H54 (cell line): ENCODE data around the gene SEC14L2.
"Not testable (repeated sequence)": the region's sequence is repeated elsewhere in the genome, so short reads cannot be mapped to it uniquely, and the experiment has no call there.

Experiments used
- DNase-seq: peaks from one replicate; pipeline ENCODE4 v3.0.0; 2011; ENCODE audit warnings: low spot score, mixed read lengths; ENCODE audit not compliant: insufficient read length
- FAIRE-seq: peaks from 3 replicates; lab custom pipeline; 2011; peaks lifted over from hg19 to GRCh38; lab: Jason Lieb, UNC
- POLR2A ChIP-seq: IDR thresholded peaks from 2 replicates; pipeline ENCODE4 v1.6.1; 2011; ENCODE audit warnings: low read depth, mild to moderate bottlenecking, low read length

The SEC14L2 gene

GRCh38 chr22:30434843-30435242 is 38.0 kb downstream of the SEC14L2 start:
- no peak for FAIRE-seq
- TF ChIP-seq POLR2A = no peak

GRCh38 chr22:30435674-30436126 is 38.9 kb downstream of the SEC14L2 start:
- FAIRE-seq (no peak), DNase-seq (no peak)
- TF ChIP-seq POLR2A = no peak

More at GRCh38 chr22:30434843-30435242, 38.0 kb downstream of the SEC14L2 start:
- no peak for DNase-seq

- no peak for DNase-seq
- no peak for FAIRE-seq
- no peak for TF ChIP-seq POLR2A
Measured at GRCh38 chr22:30436196-30436595, 39.4 kb downstream of the SEC14L2 start.

- FAIRE-seq (no peak), DNase-seq (no peak)
- TF ChIP-seq POLR2A = no peak
Measured at GRCh38 chr22:30438559-30438958, 41.7 kb downstream of the SEC14L2 start.

GRCh38 chr22:30439226-30439625 is 42.4 kb downstream of the SEC14L2 start:
- no peak for TF ChIP-seq POLR2A
- FAIRE-seq (no peak), DNase-seq (no peak)

GRCh38 chr22:30439836-30440235 is 43.0 kb downstream of the SEC14L2 start:
- FAIRE-seq (no peak), DNase-seq (no peak)
- no peak for TF ChIP-seq POLR2A

- no peak for FAIRE-seq
- no peak for DNase-seq
- no peak for TF ChIP-seq POLR2A
Measured at GRCh38 chr22:30441088-30441487, 44.3 kb downstream of the SEC14L2 start.

- FAIRE-seq = no peak
- DNase-seq = no peak
- TF ChIP-seq POLR2A = no peak
Measured at GRCh38 chr22:30444632-30445437, 48.0 kb downstream of the SEC14L2 start.

GRCh38 chr22:30445438-30446145 is 48.8 kb downstream of the SEC14L2 start:
- no peak for TF ChIP-seq POLR2A
- DNase-seq (no peak), FAIRE-seq (no peak)

GRCh38 chr22:30447656-30448055 is 50.8 kb downstream of the SEC14L2 start:
- no peak for TF ChIP-seq POLR2A
- FAIRE-seq (no peak), DNase-seq (no peak)

GRCh38 chr22:30451488-30451887 is 54.7 kb downstream of the SEC14L2 start:
- DNase-seq = not testable (repeated sequence)

GRCh38 chr22:30452861-30453260 is 56.0 kb downstream of the SEC14L2 start:
- DNase-seq (no peak), FAIRE-seq (no peak)
- TF ChIP-seq POLR2A = no peak

More at GRCh38 chr22:30451488-30451887, 54.7 kb downstream of the SEC14L2 start:
- FAIRE-seq = not testable (repeated sequence)

GRCh38 chr22:30453731-30454510 is 57.1 kb downstream of the SEC14L2 start:
- DNase-seq = no peak
- TF ChIP-seq POLR2A = no peak
- no peak for FAIRE-seq

GRCh38 chr22:30455075-30455840 is 58.4 kb downstream of the SEC14L2 start:
- FAIRE-seq (no peak), DNase-seq (no peak)
- no peak for TF ChIP-seq POLR2A
